HCT116 (cell line): ENCODE measurements around the gene RASSF3.

Experiments used
- CEBPB ChIP-seq: IDR thresholded peaks from 2 replicates; pipeline ENCODE4 v1.6.1; 2012; ENCODE audit warnings: low read depth
- EZH2 ChIP-seq: fragments of 200-600 bp; sonication (generic); IDR thresholded peaks from 2 replicates; pipeline ENCODE4 v1.6.1; 2017; ENCODE audit warnings: antibody characterized with exemption, mixed run types
- JUND ChIP-seq: IDR thresholded peaks from 2 replicates; pipeline ENCODE4 v1.6.1; 2012
- POLR2A ChIP-seq: IDR thresholded peaks from 2 replicates; pipeline ENCODE4 v1.7.0; 2011; ENCODE audit warnings: borderline replicate concordance; ENCODE audit not compliant: insufficient read depth, insufficient read length; ENCODE audit errors: extremely low read depth
- POLR2AphosphoS5 ChIP-seq: IDR thresholded peaks from 2 replicates; pipeline ENCODE4 v1.6.1; 2011; ENCODE audit warnings: mild to moderate bottlenecking, low read depth, low read length, moderate library complexity
- RAD21 ChIP-seq: IDR thresholded peaks from 2 replicates; pipeline ENCODE4 v1.6.1; 2012; ENCODE audit warnings: low read depth, mild to moderate bottlenecking
- SIN3A ChIP-seq: IDR thresholded peaks from 2 replicates; pipeline ENCODE4 v1.6.1; 2012; ENCODE audit warnings: low read depth
- TCF7L2 ChIP-seq: IDR thresholded peaks from 2 replicates; pipeline ENCODE4 v1.7.0; 2011; ENCODE audit warnings: borderline replicate concordance, inconsistent platforms; ENCODE audit not compliant: insufficient read depth, insufficient read length; ENCODE audit errors: extremely low read depth
- ZNF274 ChIP-seq: fragments of 200-500 bp; sonication (Bioruptor generic); IDR thresholded peaks from 2 replicates; pipeline ENCODE4 v1.6.1; 2014; ENCODE audit warnings: mild to moderate bottlenecking, low read depth, low read length, inconsistent platforms
- TF ChIP-seq, protein P1 (sequence below), 3 experiments: fragments of 200-600 bp in 1 of 3; sonication (generic) in 1 of 3; IDR thresholded peaks in 2 of 3; conservative IDR thresholded peaks in 1 of 3; 2 replicates each; pipeline ENCODE4 v1.5.1; 2012 to 2017; ENCODE audit warnings: low read depth in 2 of 3, low read length in 2 of 3, antibody characterized with exemption in 1 of 3, borderline replicate concordance in 1 of 3, control low read depth in 1 of 3, mild to moderate bottlenecking in 1 of 3, mixed read lengths in 1 of 3, mixed run types in 1 of 3, moderate library complexity in 1 of 3; ENCODE audit not compliant: insufficient read depth in 1 of 3
- TF ChIP-seq, protein P2 (sequence below): IDR thresholded peaks from 2 replicates; pipeline ENCODE4 v1.6.1; 2012
- TF ChIP-seq, protein P3 (sequence below): IDR thresholded peaks from 2 replicates; pipeline ENCODE4 v1.6.1; 2011; ENCODE audit warnings: mild to moderate bottlenecking, low read length, moderate library complexity; ENCODE audit not compliant: insufficient replicate concordance; ENCODE audit errors: extremely low read depth
- TF ChIP-seq, protein P4 (sequence below): IDR thresholded peaks from 2 replicates; pipeline ENCODE4 v1.6.1; 2012; ENCODE audit warnings: low read depth

GRCh38 chr12:64612843-64613242, 2.5 kb downstream of the RASSF3 start:
- TF ChIP-seq RAD21, result no peak
- TF ChIP-seq, protein P1, sequence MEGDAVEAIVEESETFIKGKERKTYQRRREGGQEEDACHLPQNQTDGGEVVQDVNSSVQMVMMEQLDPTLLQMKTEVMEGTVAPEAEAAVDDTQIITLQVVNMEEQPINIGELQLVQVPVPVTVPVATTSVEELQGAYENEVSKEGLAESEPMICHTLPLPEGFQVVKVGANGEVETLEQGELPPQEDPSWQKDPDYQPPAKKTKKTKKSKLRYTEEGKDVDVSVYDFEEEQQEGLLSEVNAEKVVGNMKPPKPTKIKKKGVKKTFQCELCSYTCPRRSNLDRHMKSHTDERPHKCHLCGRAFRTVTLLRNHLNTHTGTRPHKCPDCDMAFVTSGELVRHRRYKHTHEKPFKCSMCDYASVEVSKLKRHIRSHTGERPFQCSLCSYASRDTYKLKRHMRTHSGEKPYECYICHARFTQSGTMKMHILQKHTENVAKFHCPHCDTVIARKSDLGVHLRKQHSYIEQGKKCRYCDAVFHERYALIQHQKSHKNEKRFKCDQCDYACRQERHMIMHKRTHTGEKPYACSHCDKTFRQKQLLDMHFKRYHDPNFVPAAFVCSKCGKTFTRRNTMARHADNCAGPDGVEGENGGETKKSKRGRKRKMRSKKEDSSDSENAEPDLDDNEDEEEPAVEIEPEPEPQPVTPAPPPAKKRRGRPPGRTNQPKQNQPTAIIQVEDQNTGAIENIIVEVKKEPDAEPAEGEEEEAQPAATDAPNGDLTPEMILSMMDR (IDR thresholded peaks at IDR 0.05 in 2 of 3, conservative IDR thresholded peaks at IDR 0.05 in 1 of 3; ENCODE audit: borderline replicate concordance in 1 of 3, insufficient read depth in 1 of 3, low read depth in 2 of 3, low read length in 2 of 3), result no peak
- TF ChIP-seq, protein P2, sequence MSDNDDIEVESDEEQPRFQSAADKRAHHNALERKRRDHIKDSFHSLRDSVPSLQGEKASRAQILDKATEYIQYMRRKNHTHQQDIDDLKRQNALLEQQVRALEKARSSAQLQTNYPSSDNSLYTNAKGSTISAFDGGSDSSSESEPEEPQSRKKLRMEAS, result no peak
- TF ChIP-seq, protein P3, sequence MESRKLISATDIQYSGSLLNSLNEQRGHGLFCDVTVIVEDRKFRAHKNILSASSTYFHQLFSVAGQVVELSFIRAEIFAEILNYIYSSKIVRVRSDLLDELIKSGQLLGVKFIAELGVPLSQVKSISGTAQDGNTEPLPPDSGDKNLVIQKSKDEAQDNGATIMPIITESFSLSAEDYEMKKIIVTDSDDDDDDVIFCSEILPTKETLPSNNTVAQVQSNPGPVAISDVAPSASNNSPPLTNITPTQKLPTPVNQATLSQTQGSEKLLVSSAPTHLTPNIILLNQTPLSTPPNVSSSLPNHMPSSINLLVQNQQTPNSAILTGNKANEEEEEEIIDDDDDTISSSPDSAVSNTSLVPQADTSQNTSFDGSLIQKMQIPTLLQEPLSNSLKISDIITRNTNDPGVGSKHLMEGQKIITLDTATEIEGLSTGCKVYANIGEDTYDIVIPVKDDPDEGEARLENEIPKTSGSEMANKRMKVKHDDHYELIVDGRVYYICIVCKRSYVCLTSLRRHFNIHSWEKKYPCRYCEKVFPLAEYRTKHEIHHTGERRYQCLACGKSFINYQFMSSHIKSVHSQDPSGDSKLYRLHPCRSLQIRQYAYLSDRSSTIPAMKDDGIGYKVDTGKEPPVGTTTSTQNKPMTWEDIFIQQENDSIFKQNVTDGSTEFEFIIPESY, result no peak
- TF ChIP-seq TCF7L2, result no peak
- no peak for TF ChIP-seq EZH2
- no peak for TF ChIP-seq POLR2AphosphoS5
- TF ChIP-seq POLR2A, result no peak
- TF ChIP-seq, protein P4, sequence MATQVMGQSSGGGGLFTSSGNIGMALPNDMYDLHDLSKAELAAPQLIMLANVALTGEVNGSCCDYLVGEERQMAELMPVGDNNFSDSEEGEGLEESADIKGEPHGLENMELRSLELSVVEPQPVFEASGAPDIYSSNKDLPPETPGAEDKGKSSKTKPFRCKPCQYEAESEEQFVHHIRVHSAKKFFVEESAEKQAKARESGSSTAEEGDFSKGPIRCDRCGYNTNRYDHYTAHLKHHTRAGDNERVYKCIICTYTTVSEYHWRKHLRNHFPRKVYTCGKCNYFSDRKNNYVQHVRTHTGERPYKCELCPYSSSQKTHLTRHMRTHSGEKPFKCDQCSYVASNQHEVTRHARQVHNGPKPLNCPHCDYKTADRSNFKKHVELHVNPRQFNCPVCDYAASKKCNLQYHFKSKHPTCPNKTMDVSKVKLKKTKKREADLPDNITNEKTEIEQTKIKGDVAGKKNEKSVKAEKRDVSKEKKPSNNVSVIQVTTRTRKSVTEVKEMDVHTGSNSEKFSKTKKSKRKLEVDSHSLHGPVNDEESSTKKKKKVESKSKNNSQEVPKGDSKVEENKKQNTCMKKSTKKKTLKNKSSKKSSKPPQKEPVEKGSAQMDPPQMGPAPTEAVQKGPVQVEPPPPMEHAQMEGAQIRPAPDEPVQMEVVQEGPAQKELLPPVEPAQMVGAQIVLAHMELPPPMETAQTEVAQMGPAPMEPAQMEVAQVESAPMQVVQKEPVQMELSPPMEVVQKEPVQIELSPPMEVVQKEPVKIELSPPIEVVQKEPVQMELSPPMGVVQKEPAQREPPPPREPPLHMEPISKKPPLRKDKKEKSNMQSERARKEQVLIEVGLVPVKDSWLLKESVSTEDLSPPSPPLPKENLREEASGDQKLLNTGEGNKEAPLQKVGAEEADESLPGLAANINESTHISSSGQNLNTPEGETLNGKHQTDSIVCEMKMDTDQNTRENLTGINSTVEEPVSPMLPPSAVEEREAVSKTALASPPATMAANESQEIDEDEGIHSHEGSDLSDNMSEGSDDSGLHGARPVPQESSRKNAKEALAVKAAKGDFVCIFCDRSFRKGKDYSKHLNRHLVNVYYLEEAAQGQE, result no peak
- no peak for TF ChIP-seq SIN3A
- TF ChIP-seq ZNF274, result no peak
- no peak for TF ChIP-seq JUND
- TF ChIP-seq CEBPB, result no peak
